ENCODE results near the gene DCTN1. TPM values are rescaled to one million over a fixed set of nuclear protein-coding genes. Genes with fewer than 3 reads are reported as not detected.
"Not testable (repeated sequence)": the region's sequence is repeated elsewhere in the genome, so short reads cannot be mapped to it uniquely, and the experiment has no call there.

Gene DCTN1
- total RNA-seq, 6 experiments from 2014 or later = 222 to 286 (median 236) TPM

DNA sequence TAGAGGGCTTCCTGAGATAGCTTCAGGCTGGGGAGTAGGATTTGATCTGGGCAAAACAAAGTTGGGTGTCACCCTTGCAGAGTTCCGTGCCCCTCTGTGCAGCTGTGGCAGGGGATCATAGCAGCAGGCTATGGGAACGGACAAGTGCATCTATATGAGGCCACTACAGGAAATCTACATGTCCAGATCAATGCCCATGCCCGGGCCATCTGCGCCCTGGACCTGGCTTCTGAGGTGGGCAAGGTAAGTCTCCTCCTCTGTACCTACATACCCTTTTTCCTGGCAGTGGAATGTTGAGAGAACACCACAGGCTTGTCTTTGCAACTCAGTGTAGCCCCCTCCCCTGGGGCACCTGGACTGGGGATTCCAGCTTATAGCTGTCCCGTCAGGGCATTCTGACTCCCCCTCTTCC lies 44.9 kb upstream of the DCTN1 start:
- Mint-ChIP-seq H3K9me3 (no peaks in the 10 kb centered on the region), H3K27me3 (ENCODE audit: insufficient read depth) (no peaks in the 10 kb centered on the region; the same call in 1 of the 2 replicates), H3K36me3 (ENCODE audit: low read depth) (peaks cover 19% of the 10 kb centered on the region), H3K4me3 (peak overlapping the region; percentile 38; the same call in 1 of the 2 replicates), H3K4me1 (ENCODE audit: low read depth) (peaks cover 46% of the 10 kb centered on the region), H3K27ac (peak overlapping the region; percentile 66)
- TF ChIP-seq, protein P1, sequence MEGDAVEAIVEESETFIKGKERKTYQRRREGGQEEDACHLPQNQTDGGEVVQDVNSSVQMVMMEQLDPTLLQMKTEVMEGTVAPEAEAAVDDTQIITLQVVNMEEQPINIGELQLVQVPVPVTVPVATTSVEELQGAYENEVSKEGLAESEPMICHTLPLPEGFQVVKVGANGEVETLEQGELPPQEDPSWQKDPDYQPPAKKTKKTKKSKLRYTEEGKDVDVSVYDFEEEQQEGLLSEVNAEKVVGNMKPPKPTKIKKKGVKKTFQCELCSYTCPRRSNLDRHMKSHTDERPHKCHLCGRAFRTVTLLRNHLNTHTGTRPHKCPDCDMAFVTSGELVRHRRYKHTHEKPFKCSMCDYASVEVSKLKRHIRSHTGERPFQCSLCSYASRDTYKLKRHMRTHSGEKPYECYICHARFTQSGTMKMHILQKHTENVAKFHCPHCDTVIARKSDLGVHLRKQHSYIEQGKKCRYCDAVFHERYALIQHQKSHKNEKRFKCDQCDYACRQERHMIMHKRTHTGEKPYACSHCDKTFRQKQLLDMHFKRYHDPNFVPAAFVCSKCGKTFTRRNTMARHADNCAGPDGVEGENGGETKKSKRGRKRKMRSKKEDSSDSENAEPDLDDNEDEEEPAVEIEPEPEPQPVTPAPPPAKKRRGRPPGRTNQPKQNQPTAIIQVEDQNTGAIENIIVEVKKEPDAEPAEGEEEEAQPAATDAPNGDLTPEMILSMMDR (IDR thresholded peaks at IDR 0.05) = no peak
- no peak for DNase-seq

DNA sequence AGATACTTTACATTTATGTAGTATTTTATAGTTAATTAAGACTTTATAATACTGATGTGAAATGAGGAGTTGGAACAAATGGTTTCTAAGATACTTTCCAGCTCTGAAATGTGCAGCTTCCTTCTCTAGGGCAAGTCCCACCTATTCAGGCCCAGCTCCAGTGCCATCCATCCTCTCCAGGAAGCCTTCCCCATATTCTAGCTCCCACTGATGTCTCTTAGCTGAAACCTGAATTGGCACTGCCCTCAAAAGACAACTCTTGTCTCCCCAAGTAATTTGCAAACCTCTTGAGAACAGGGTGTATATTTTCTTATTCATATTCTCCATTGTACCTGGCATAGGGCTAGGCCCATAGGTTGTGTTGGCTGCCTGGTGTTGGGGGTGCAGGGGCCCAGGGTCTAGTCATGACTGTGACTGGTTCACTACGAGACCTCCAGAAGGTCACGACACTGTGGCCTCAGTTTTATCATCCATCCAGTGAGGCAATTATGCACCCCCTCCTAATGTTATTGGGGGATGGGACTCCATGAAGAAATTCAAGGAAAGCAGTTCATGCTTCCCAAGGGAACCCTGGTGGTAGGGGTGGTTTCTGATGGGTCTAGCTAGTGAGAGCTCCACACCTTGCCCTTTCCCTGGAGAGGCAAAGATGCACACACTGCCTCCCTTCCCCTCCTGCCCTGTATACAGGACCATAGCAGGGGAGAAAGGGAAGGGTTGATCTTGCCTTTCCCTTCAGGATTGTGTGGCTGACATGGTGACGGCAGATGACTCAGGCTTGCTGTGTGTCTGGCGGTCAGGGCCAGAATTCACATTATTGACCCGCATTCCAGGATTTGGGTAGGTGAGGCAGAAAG lies 44.3 kb upstream of the DCTN1 start:
- no peak for DNase-seq
- TF ChIP-seq, protein P1 (IDR thresholded peaks at IDR 0.05) = no peak
- peaks cover 15% of the 10 kb centered on the region for H3K36me3 Mint-ChIP-seq (ENCODE audit: low read depth)
- peak overlapping the region; percentile 38; the same call in 1 of the 2 replicates for H3K4me3 Mint-ChIP-seq
- peaks cover 46% of the 10 kb centered on the region for H3K4me1 Mint-ChIP-seq (ENCODE audit: low read depth)
- no peaks in the 10 kb centered on the region; the same call in 1 of the 2 replicates for H3K27me3 Mint-ChIP-seq (ENCODE audit: insufficient read depth)
- no peaks in the 10 kb centered on the region for H3K9me3 Mint-ChIP-seq
- H3K27ac Mint-ChIP-seq = peak overlapping the region; percentile 66

DNA sequence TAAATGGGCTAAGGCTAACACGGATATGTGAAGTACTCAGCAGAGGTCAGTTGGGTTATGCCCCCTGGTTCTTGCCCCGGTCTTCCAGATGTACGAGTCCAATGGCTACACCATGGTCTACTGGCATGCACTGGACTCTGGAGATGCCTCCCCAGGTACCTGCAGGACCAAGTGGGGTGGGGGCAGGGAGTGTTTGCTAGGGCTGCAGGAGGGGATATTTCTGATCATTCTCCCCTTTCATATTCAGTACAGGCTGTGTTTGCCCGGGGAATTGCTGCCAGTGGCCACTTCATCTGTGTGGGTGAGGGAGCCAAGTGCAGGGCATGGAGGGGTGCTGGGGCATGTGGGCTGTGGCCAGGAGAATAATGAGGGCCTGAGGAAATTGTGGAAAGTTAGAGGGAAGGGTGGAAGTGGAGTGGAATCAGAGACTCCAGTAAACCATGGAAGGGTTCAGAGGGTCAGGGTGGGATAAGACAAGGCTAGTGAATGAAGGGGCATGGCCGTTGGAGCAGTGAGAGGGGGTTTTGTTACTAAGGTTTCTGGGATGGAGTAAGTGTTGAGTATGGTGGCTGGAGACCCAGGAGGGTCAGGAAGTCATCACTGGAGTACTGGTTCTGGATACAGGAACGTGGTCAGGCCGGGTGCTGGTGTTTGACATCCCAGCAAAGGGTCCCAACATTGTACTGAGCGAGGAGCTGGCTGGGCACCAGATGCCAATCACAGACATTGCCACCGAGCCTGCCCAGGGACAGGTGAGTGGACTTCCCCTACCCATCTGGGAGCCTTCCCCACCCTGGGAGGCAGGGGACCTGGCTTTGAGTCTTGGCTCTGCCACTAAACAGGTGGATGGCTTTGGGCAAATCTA lies 43.4 kb upstream of the DCTN1 start:
- H3K36me3 Mint-ChIP-seq (ENCODE audit: low read depth) = peaks cover 15% of the 10 kb centered on the region
- TF ChIP-seq, protein P1 (IDR thresholded peaks at IDR 0.05) = no peak
- no peaks in the 10 kb centered on the region; the same call in 1 of the 2 replicates for H3K27me3 Mint-ChIP-seq (ENCODE audit: insufficient read depth)
- peaks cover 46% of the 10 kb centered on the region for H3K4me1 Mint-ChIP-seq (ENCODE audit: low read depth)
- H3K9me3 Mint-ChIP-seq = no peaks in the 10 kb centered on the region
- H3K27ac Mint-ChIP-seq = peak overlapping the region; percentile 12; the same call in 1 of the 2 replicates
- no peak for DNase-seq
- peak overlapping the region; percentile 98; the same call in 1 of the 2 replicates for H3K4me3 Mint-ChIP-seq

DNA sequence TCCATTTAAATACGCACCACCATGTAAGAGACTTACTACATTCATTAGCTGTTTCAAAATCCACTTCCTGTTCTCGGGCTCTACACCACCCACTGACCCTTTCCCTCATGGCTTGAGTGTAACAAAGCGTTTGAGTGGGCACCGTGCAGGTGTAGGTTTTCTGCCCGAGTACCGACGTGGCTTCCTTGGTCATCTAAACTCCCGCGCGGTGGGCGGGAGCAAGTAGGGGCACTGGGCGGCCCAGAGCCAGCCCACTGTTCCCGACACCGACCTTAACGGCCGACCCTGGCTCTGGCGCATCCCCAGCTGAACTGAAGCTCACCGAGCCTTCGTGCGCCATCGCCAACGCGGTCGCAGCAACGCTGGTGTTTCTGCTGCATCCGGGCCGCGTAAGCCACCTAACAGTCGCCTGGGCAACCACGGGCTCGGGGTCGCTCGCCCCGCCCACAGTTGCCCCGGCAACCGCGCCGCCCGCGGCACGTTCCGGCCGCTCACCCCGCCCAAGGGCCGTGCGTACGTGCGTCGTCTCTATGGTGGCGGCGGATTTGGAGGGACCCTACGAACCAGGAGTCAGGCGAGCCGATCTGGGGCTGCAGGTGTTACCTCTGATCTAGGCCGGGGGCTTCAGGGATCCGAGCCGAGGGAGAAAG lies 41.2 kb upstream of the DCTN1 start, which contains the start of the genes C2orf81 and WDR54:
Gene C2orf81, minus strand, starts transcription at position 399 of the 650 bp plus-strand sequence. Its CDS starts 59 bp downstream, at position 340.
Gene WDR54, plus strand, starts transcription at position 510 of the 650 bp plus-strand sequence. CDS start 424 bp downstream, outside the sequence.
- H3K27me3 Mint-ChIP-seq (ENCODE audit: insufficient read depth) = no peaks in the 10 kb centered on the region; the same call in 1 of the 2 replicates
- H3K27ac Mint-ChIP-seq = peak within 1 kb of the TSS; percentile 98
- peak; percentile 87 for DNase-seq
- peak within 1 kb of the TSS; percentile 98 for H3K4me3 Mint-ChIP-seq
- TF ChIP-seq, protein P1 (IDR thresholded peaks at IDR 0.05) = no peak
- H3K4me1 Mint-ChIP-seq (ENCODE audit: low read depth) = peaks cover 41% of the 10 kb centered on the region
- H3K9me3 Mint-ChIP-seq = no peaks in the 10 kb centered on the region
- H3K36me3 Mint-ChIP-seq (ENCODE audit: low read depth) = peaks cover 15% of the 10 kb centered on the region

DNA sequence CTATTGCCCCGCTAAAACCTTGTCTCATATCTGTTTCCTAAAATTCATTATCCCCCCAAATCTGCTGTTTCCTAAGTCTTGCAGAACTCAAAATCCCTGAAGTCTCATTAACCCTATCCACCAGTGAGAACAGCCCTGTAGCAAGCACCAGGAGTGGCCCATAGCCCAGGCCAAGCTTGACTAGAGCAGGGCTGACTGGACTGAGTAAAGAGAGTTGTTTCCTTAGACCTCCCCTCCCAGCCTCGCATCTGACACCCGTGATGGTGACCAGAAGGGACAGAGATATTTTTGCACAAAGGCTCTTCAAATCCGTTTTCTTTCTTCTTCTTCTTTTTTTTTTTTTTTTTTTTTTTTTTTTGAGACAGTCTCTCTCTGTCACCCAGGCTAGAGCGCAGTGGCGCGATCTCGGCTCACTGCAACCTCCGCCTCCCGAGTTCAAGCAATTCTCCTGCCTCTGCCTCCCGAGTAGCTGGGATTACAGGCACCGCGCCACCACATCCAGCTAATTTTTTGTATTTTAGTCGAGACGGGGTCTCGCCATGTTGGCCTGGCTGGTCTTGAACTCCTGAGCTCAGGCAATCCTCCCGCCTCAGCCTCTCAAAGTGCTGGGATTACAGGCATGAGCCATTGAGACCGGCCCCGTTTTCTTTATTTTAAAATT lies 40.5 kb upstream of the DCTN1 start:
- DNase-seq; H3K9me3 Mint-ChIP-seq; H3K36me3 Mint-ChIP-seq (ENCODE audit: low read depth); H3K27me3 Mint-ChIP-seq (ENCODE audit: insufficient read depth): not testable (repeated sequence)
- H3K4me3 Mint-ChIP-seq = peak overlapping the region; percentile 98
- peak overlapping the region; percentile 98 for H3K27ac Mint-ChIP-seq
- peaks cover 38% of the 10 kb centered on the region for H3K4me1 Mint-ChIP-seq (ENCODE audit: low read depth)

Measured in HFFc6 (cell line).